CD4-positive, alpha-beta T cell treated with Interleukin-17A for 4 hours (primary cell): ENCODE results near the gene P2RY11.

Experiments
- DNase-seq: peaks from one replicate; pipeline ENCODE4 v3.0.0-alpha.2; 2020; ENCODE audit warnings: mixed read lengths

P2RY11 gene

GRCh38 chr19:10111405-10111811 is at the start of gene P2RY11:
P2RY11 (plus strand) TSS chr19:10111693; CDS start chr19:10111722, 29 bp downstream.
- DNase-seq, result peak; percentile 28

GRCh38 chr19:10061717-10062310 is 49.7 kb upstream of the P2RY11 start:
- no peak for DNase-seq

- no peak for DNase-seq
These were observed 43.3 kb upstream of the P2RY11 start for GRCh38 chr19:10068205-10068604.

- no peak for DNase-seq
These were observed 42.4 kb upstream of the P2RY11 start for GRCh38 chr19:10069046-10069445.

- DNase-seq, result no peak
These were observed 40.6 kb upstream of the P2RY11 start for GRCh38 chr19:10070730-10071446.

- peak; percentile 52 for DNase-seq
These were observed 37.3 kb upstream of the P2RY11 start for GRCh38 chr19:10074153-10074552.

- no peak for DNase-seq
These were observed 35.0 kb upstream of the P2RY11 start for GRCh38 chr19:10076535-10076934.

GRCh38 chr19:10078329-10078728 is 33.2 kb upstream of the P2RY11 start:
- DNase-seq, result no peak

GRCh38 chr19:10079031-10079453 is 32.5 kb upstream of the P2RY11 start:
- DNase-seq, result no peak

- DNase-seq, result no peak
These were observed 27.6 kb upstream of the P2RY11 start for GRCh38 chr19:10083911-10084310.

GRCh38 chr19:10084803-10085202 is 26.7 kb upstream of the P2RY11 start:
- DNase-seq, result no peak

GRCh38 chr19:10085641-10086590 is 25.6 kb upstream of the P2RY11 start, which contains the start of gene SHFL:
SHFL (plus strand) TSS chr19:10086317; CDS start chr19:10086428, 111 bp downstream.
- DNase-seq, result peak; percentile 92

- peak; percentile 57 for DNase-seq
These were observed 24.8 kb upstream of the P2RY11 start for GRCh38 chr19:10086591-10087192.

- no peak for DNase-seq
These were observed 24.0 kb upstream of the P2RY11 start for GRCh38 chr19:10087296-10088061.

GRCh38 chr19:10088949-10089554 is 22.4 kb upstream of the P2RY11 start:
- no peak for DNase-seq

GRCh38 chr19:10089801-10090375 is 21.6 kb upstream of the P2RY11 start:
- no peak for DNase-seq

- DNase-seq, result no peak
These were observed 20.2 kb upstream of the P2RY11 start for GRCh38 chr19:10091370-10091687.

- no peak for DNase-seq
These were observed 19.4 kb upstream of the P2RY11 start for GRCh38 chr19:10091895-10092641.

- DNase-seq, result no peak
These were observed 18.7 kb upstream of the P2RY11 start for GRCh38 chr19:10092648-10093294.
